Fibroblast of lung (primary cell): ENCODE data around the gene ETNK2. TPM values are rescaled to one million over a fixed set of nuclear protein-coding genes. Genes with fewer than 3 reads are reported as not detected.

Experiments used
- DNase-seq, 2 donors: peaks; one replicate each; pipeline versions ENCODE4 v3.0.0 to v3.0.0-alpha.2; 2010; ENCODE audit warnings: low read depth in 2 of 2
- H2AFZ ChIP-seq: 2 replicates; pipeline ENCODE4 v1.5.1; 2012; ENCODE audit warnings: low read length, control low read depth, inconsistent platforms
- H3K27ac ChIP-seq: 2 replicates; pipeline ENCODE4 v1.5.1; 2011; ENCODE audit warnings: low read length, control low read depth; ENCODE audit not compliant: insufficient read depth
- H3K27me3 ChIP-seq: 2 replicates; pipeline ENCODE4 v1.5.1; 2011; ENCODE audit warnings: mild to moderate bottlenecking, low read length; ENCODE audit not compliant: control insufficient read depth, insufficient read depth
- H3K36me3 ChIP-seq: 2 replicates; pipeline ENCODE4 v1.5.1; 2011; ENCODE audit warnings: low read length; ENCODE audit not compliant: control insufficient read depth, insufficient read depth
- H3K4me1 ChIP-seq: 2 replicates; pipeline ENCODE4 v1.5.1; 2011; ENCODE audit warnings: low read length; ENCODE audit not compliant: control insufficient read depth, insufficient read depth; ENCODE audit errors: extremely low read depth
- H3K4me2 ChIP-seq: 2 replicates; pipeline ENCODE4 v1.5.1; 2011; ENCODE audit warnings: low read length, control low read depth; ENCODE audit not compliant: insufficient read depth; ENCODE audit errors: extremely low read depth
- H3K4me3 ChIP-seq, 4 experiments: fragments of 200-600 bp in 1 of 4; sonication (generic) in 1 of 4; replicated peaks in 1 of 4; 2 replicates each; pipeline ENCODE4 v1.5.1; 2011 to 2016; ENCODE audit warnings: low read length in 4 of 4, low read depth in 3 of 4, mild to moderate bottlenecking in 3 of 4, control low read depth in 2 of 4, inconsistent platforms in 1 of 4, mixed read lengths in 1 of 4; ENCODE audit not compliant: insufficient read depth in 1 of 4; ENCODE audit errors: control extremely low read depth in 1 of 4
- H3K79me2 ChIP-seq: 2 replicates; pipeline ENCODE4 v1.5.1; 2012; ENCODE audit warnings: mild to moderate bottlenecking, low read length, inconsistent platforms; ENCODE audit not compliant: control insufficient read depth, insufficient read depth
- H3K9ac ChIP-seq: 2 replicates; pipeline ENCODE4 v1.5.1; 2011; ENCODE audit warnings: mild to moderate bottlenecking, low read length, control low read depth; ENCODE audit not compliant: insufficient read depth
- H3K9me3 ChIP-seq: 2 replicates; pipeline ENCODE4 v1.5.1; 2012; ENCODE audit warnings: low read depth, low read length; ENCODE audit not compliant: control insufficient read depth, insufficient read depth
- H4K20me1 ChIP-seq: 2 replicates; pipeline ENCODE4 v1.5.1; 2011; ENCODE audit warnings: low read length; ENCODE audit not compliant: control insufficient read depth, insufficient read depth; ENCODE audit errors: extremely low read depth
- CTCF ChIP-seq, 2 donors: IDR thresholded peaks in 1 of 2; conservative IDR thresholded peaks in 1 of 2; 1 replicate in 1 of 2; 2 replicates in 1 of 2; pipeline ENCODE4 v1.5.1; 2011 to 2012; ENCODE audit warnings: low read length in 2 of 2, control low read depth in 1 of 2, inconsistent platforms in 1 of 2, low read depth in 1 of 2, mild to moderate bottlenecking in 1 of 2
- EZH2 ChIP-seq: IDR thresholded peaks from 2 replicates; pipeline ENCODE4 v1.5.1; 2012; ENCODE audit warnings: low read length, control low read depth, mild to moderate bottlenecking; ENCODE audit errors: missing control alignments
- polyA plus RNA-seq, 2 donors: library from polyadenylated mRNA; depleted of rRNA in 1 of 2; stranded (reverse) in 1 of 2; unstranded in 1 of 2; fragments of >200 nt; gene quantifications; 2 replicates each; pipeline ENCODE4 v1.2.1, GENCODE V29; 2011 to 2012; ENCODE audit warnings: missing spikeins in 1 of 2
- total RNA-seq: library from RNA; depleted of rRNA; stranded (reverse); fragments of >200 nt; gene quantifications from 2 replicates; pipeline ENCODE4 v1.2.1, GENCODE V29; 2014

Gene ETNK2
- total and polyA plus RNA-seq, 2 donors (not counting 1 experiment from before 2014, with no cell fraction given) = 1.7 to 4.0 TPM

- Histone ChIP-seq H3K4me2 (peak overlapping the region; percentile 54), H3K4me3 (peak overlapping the region; percentile 4 to 62 (median 44)), H3K27me3 (peaks cover 29% of the 10 kb centered on the region), H3K4me1 (no peaks in the 10 kb centered on the region), H4K20me1 (no peaks in the 10 kb centered on the region), H3K27ac (no peak overlapping the region), H2AFZ (peak overlapping the region; percentile 10), H3K36me3 (no peaks in the 10 kb centered on the region), H3K79me2 (no peaks in the 10 kb centered on the region), H3K9ac (peak overlapping the region; percentile 16), H3K9me3 (no peaks in the 10 kb centered on the region)
- no peak for DNase-seq
- TF ChIP-seq EZH2 (no peak), CTCF (conservative IDR thresholded peaks at IDR 0.05 in 1 of 2, IDR thresholded peaks at IDR 0.05 in 1 of 2; ENCODE audit: low read depth in 1 of 2, low read length in 2 of 2) (no peak)
Measured at GRCh38 chr1:204152310-204153044, 633 bp upstream of the ETNK2 start.

- Histone ChIP-seq H3K4me3 (peak overlapping the region in 3 of 4 experiments; percentile 37 to 62 (median 45)), H3K4me2 (peak overlapping the region; percentile 68), H2AFZ (peak overlapping the region; percentile 49), H3K9me3 (no peaks in the 10 kb centered on the region), H3K9ac (no peak overlapping the region), H3K27ac (no peak overlapping the region), H3K27me3 (peaks cover 29% of the 10 kb centered on the region), H3K79me2 (no peaks in the 10 kb centered on the region), H3K4me1 (no peaks in the 10 kb centered on the region), H4K20me1 (no peaks in the 10 kb centered on the region), H3K36me3 (no peaks in the 10 kb centered on the region)
- no peak for DNase-seq
- TF ChIP-seq EZH2 (peak; percentile 95), CTCF (conservative IDR thresholded peaks at IDR 0.05 in 1 of 2, IDR thresholded peaks at IDR 0.05 in 1 of 2; ENCODE audit: low read depth in 1 of 2, low read length in 2 of 2) (no peak)
Measured at GRCh38 chr1:204150702-204151551, 917 bp downstream of the ETNK2 start.
